Keratinocyte (primary cell): ENCODE measurements around the gene MAST1. TPM values are rescaled to one million over a fixed set of nuclear protein-coding genes. Genes with fewer than 3 reads are reported as not detected.

Source experiments
- DNase-seq: peaks from one replicate; pipeline ENCODE4 v3.0.0-alpha.2; 2011; ENCODE audit warnings: low read depth, missing footprints, low spot score
- FAIRE-seq: peaks from 2 replicates; lab custom pipeline; 2011; peaks lifted over from hg19 to GRCh38; lab: Jason Lieb, UNC
- H2AFZ ChIP-seq: 2 replicates; pipeline ENCODE4 v1.6.0; 2012; ENCODE audit warnings: low read length, control low read depth, inconsistent platforms; ENCODE audit not compliant: control insufficient read depth
- H3K27ac ChIP-seq: 2 replicates; pipeline ENCODE4 v1.5.1; 2011; ENCODE audit warnings: low read length; ENCODE audit not compliant: control insufficient read depth, insufficient read depth
- H3K27me3 ChIP-seq: 3 replicates; pipeline ENCODE4 v1.6.0; 2011; ENCODE audit warnings: low read length; ENCODE audit not compliant: control insufficient read depth, insufficient read depth; ENCODE audit errors: extremely low read depth
- H3K36me3 ChIP-seq, 2 experiments: 2 replicates in 1 of 2; 3 replicates in 1 of 2; pipeline ENCODE4 v1.5.1; 2011; ENCODE audit warnings: low read length in 2 of 2, mild to moderate bottlenecking in 1 of 2; ENCODE audit not compliant: control insufficient read depth in 2 of 2, insufficient read depth in 2 of 2; ENCODE audit errors: extremely low read depth in 1 of 2
- H3K4me1 ChIP-seq: 3 replicates; pipeline ENCODE4 v1.5.1; 2011; ENCODE audit warnings: low read length; ENCODE audit not compliant: control insufficient read depth, insufficient read depth; ENCODE audit errors: extremely low read depth
- H3K4me2 ChIP-seq: 3 replicates; pipeline ENCODE4 v1.6.0; 2011; ENCODE audit warnings: low read depth, low read length; ENCODE audit not compliant: control insufficient read depth, insufficient read depth; ENCODE audit errors: extremely low read depth
- H3K4me3 ChIP-seq, 3 experiments: fragments of 200-600 bp in 1 of 3; sonication (generic) in 1 of 3; 2 replicates in 2 of 3; 3 replicates in 1 of 3; pipeline ENCODE4 v1.5.1; 2011 to 2016; ENCODE audit warnings: low read length in 3 of 3, mild to moderate bottlenecking in 3 of 3, control low read depth in 2 of 3, inconsistent platforms in 1 of 3, low read depth in 1 of 3, mixed read lengths in 1 of 3, mixed run types in 1 of 3, moderate library complexity in 1 of 3; ENCODE audit not compliant: control insufficient read depth in 2 of 3, insufficient read depth in 2 of 3; ENCODE audit errors: extremely low read depth in 1 of 3
- H3K79me2 ChIP-seq: 2 replicates; pipeline ENCODE4 v1.6.0; 2012; ENCODE audit warnings: low read length; ENCODE audit not compliant: control insufficient read depth, insufficient read depth
- H3K9ac ChIP-seq: 3 replicates; pipeline ENCODE4 v1.6.0; 2011; ENCODE audit warnings: low read length; ENCODE audit not compliant: control insufficient read depth, insufficient read depth; ENCODE audit errors: extremely low read depth
- H3K9me1 ChIP-seq: 3 replicates; pipeline ENCODE4 v1.6.0; 2011; ENCODE audit warnings: low read length; ENCODE audit not compliant: control insufficient read depth, insufficient read depth; ENCODE audit errors: extremely low read depth
- H3K9me3 ChIP-seq: 2 replicates; pipeline ENCODE4 v1.5.1; 2012; ENCODE audit warnings: low read depth, low read length; ENCODE audit not compliant: control insufficient read depth
- H4K20me1 ChIP-seq: 3 replicates; pipeline ENCODE4 v1.6.0; 2011; ENCODE audit warnings: low read length; ENCODE audit not compliant: control insufficient read depth, insufficient read depth; ENCODE audit errors: extremely low read depth
- CTCF ChIP-seq, 3 experiments: IDR thresholded peaks in 1 of 3; conservative IDR thresholded peaks in 1 of 3; optimal IDR thresholded peaks in 1 of 3; 2 replicates in 2 of 3; 3 replicates in 1 of 3; pipeline versions ENCODE3 to v1.5.1; 2011; ENCODE audit warnings: low read length in 3 of 3, mild to moderate bottlenecking in 3 of 3, moderate library complexity in 2 of 3, control low read depth in 1 of 3, inconsistent platforms in 1 of 3; ENCODE audit not compliant: insufficient read depth in 2 of 3; ENCODE audit errors: extremely low read depth in 1 of 3
- EZH2 ChIP-seq: IDR thresholded peaks from one replicate; pipeline ENCODE4 v1.6.1; 2012; ENCODE audit warnings: inconsistent platforms, mild to moderate bottlenecking, low read length, moderate library complexity
- dilution Hi-C: fragments of 300-500 bp; cut with MboI; formaldehyde crosslinking; loops from one replicate; pipeline ENCODE4 v1.7.0; 2020; ENCODE audit warnings: low sequenced_read_pairs; ENCODE audit not compliant: extremely low pct_ligation_motif_present
- polyA plus RNA-seq, 5 experiments: library from polyadenylated mRNA; depleted of rRNA in 3 of 5; stranded (reverse) in 3 of 5; stranded (forward) in 1 of 5; unstranded in 1 of 5; fragments of >200 nt; gene quantifications; 1 replicate in 1 of 5; 2 replicates in 3 of 5; 3 replicates in 1 of 5; pipeline versions ENCODE4 v1.2.1 to v1.2.3, GENCODE V29; 2011 to 2012; ENCODE audit warnings: missing spikeins in 2 of 5, low read depth in 1 of 5, low replicate concordance in 1 of 5

Gene MAST1
- polyA plus RNA-seq, 1 donor (not counting 4 experiments of a cell fraction or from before 2014, with no cell fraction given): 0.13 TPM

GRCh38 chr19:12792051-12792852 lies 46.1 kb upstream of the MAST1 start:
- H3K27ac ChIP-seq: peak overlapping the region; percentile 98
- H3K36me3 ChIP-seq: no peaks in the 10 kb centered on the region
- peak overlapping the region; percentile 99 for H3K4me2 ChIP-seq
- no peaks in the 10 kb centered on the region for H3K27me3 ChIP-seq
- FAIRE-seq (no peak), DNase-seq (no peak)
- no peak overlapping the region for H2AFZ ChIP-seq
- peak overlapping the region; percentile 97 for H3K9ac ChIP-seq
- no peak for TF ChIP-seq EZH2
- no peak for TF ChIP-seq CTCF (optimal IDR thresholded peaks at IDR 0.05 in 1 of 3, IDR thresholded peaks at IDR 0.05 in 1 of 3, conservative IDR thresholded peaks at IDR 0.05 in 1 of 3; ENCODE audit: extremely low read depth in 1 of 3, insufficient read depth in 2 of 3, low read length in 3 of 3)
- peaks cover 11% of the 10 kb centered on the region for H4K20me1 ChIP-seq
- H3K4me3 ChIP-seq: peak overlapping the region; percentile 73 to 95 (median 94)
- dilution Hi-C loops: no loop called here
- no peaks in the 10 kb centered on the region for H3K9me1 ChIP-seq
- H3K9me3 ChIP-seq: no peaks in the 10 kb centered on the region
- H3K79me2 ChIP-seq: peaks cover 19% of the 10 kb centered on the region
- H3K4me1 ChIP-seq: peaks cover 35% of the 10 kb centered on the region

- H3K9me1 ChIP-seq: no peaks in the 10 kb centered on the region
- H3K79me2 ChIP-seq: peaks cover 19% of the 10 kb centered on the region
- dilution Hi-C loops: no loop called here
- no peak for TF ChIP-seq EZH2
- TF ChIP-seq CTCF (optimal IDR thresholded peaks at IDR 0.05 in 1 of 3, IDR thresholded peaks at IDR 0.05 in 1 of 3, conservative IDR thresholded peaks at IDR 0.05 in 1 of 3; ENCODE audit: extremely low read depth in 1 of 3, insufficient read depth in 2 of 3, low read length in 3 of 3): no peak
- H3K9me3 ChIP-seq: no peaks in the 10 kb centered on the region
- H4K20me1 ChIP-seq: peaks cover 11% of the 10 kb centered on the region
- H3K4me1 ChIP-seq: peaks cover 35% of the 10 kb centered on the region
- DNase-seq: no peak
- peak overlapping the region; percentile 73 to 95 (median 94) for H3K4me3 ChIP-seq
- H3K27ac ChIP-seq: peak overlapping the region; percentile 98
- peak overlapping the region; percentile 97 for H3K9ac ChIP-seq
- H3K4me2 ChIP-seq: peak overlapping the region; percentile 99
- no peaks in the 10 kb centered on the region for H3K36me3 ChIP-seq
- no peaks in the 10 kb centered on the region for H3K27me3 ChIP-seq
- FAIRE-seq: no peak
- H2AFZ ChIP-seq: no peak overlapping the region
These were observed 45.4 kb upstream of the MAST1 start for GRCh38 chr19:12792853-12793289.
